ENCODE results near the gene POLH. TPM values are rescaled to one million over a fixed set of nuclear protein-coding genes. Genes with fewer than 3 reads are reported as not detected.
"Not testable (repeated sequence)": the region's sequence is repeated elsewhere in the genome, so short reads cannot be mapped to it uniquely, and the experiment has no call there.

Gene POLH
- total RNA-seq, 4 donors from 2014 or later = 14.8 to 19.5 (median 15.2) TPM

DNA sequence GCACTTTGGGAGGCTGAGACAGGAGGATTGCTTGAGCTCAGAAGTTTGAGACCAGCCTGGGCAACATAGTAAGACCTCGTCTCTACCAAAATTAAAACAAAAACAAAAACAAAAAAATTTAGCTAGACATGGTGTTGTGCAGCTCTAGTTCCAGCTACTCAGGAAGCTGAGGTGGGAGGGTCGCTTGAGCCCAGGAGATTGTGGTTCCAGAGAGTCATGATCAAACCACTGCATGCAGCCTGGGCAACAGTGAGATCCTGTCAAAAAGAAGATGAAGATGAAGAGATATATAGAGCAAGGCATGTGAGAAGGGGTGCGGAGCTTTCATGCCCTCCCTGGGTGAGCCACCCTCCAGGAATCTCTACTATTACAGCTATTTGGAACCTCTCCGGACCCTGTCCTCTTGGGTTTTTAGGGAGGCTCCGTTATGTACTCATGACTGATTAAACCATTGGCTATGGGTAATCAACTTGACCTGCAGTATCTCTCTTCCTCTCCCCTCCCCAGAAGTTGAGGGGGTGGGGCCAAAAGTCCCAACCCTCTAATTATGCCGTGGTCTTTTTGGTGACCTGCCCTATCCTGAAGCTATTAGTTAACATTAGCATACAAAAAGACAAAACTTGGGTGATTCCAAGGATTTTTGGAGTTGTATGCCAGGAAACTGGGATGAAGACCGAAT is 9.0 kb downstream of the POLH start:
- H3K27me3 ChIP-seq = no peaks in the 10 kb centered on the region
- H3K4me3 ChIP-seq (replicated peaks in 1 of 3) = no peak overlapping the region
- intact Hi-C loops (cut with DNase I) = no loop called here
- WGBS, 2 donors = 93% methylated on average over 7 of the region's 7 CpGs
- no peak for TF ChIP-seq POLR2A (IDR thresholded peaks at IDR 0.05)
- TF ChIP-seq, protein P1, sequence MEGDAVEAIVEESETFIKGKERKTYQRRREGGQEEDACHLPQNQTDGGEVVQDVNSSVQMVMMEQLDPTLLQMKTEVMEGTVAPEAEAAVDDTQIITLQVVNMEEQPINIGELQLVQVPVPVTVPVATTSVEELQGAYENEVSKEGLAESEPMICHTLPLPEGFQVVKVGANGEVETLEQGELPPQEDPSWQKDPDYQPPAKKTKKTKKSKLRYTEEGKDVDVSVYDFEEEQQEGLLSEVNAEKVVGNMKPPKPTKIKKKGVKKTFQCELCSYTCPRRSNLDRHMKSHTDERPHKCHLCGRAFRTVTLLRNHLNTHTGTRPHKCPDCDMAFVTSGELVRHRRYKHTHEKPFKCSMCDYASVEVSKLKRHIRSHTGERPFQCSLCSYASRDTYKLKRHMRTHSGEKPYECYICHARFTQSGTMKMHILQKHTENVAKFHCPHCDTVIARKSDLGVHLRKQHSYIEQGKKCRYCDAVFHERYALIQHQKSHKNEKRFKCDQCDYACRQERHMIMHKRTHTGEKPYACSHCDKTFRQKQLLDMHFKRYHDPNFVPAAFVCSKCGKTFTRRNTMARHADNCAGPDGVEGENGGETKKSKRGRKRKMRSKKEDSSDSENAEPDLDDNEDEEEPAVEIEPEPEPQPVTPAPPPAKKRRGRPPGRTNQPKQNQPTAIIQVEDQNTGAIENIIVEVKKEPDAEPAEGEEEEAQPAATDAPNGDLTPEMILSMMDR (IDR thresholded peaks at IDR 0.05) = no peak
- no peaks in the 10 kb centered on the region for H3K4me1 ChIP-seq
- no peak for DNase-seq
- peaks cover 19 to 42% of the 10 kb centered on the region in 2 donors for H3K36me3 ChIP-seq
- H3K27ac ChIP-seq = no peak overlapping the region
- H3K9me3 ChIP-seq = no peaks in the 10 kb centered on the region

DNA sequence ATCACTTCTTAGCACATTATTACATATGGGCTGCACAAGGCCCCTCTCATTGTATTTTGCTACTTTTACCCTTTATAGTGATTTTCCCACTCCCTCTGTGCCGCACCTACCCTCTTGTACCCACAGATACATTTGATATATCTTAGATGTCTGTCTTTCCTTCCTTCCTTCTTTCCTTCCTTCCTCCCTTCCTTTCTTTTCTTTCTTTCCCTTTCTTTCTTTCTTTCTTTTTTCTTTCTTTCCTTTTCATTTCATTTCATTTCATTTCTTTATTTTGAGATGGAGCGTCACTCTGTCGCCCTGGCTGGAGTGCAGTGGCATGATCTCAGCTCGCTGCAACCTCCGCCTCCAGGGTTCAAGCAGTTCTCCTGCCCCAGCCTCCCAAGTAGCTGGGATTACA is 12.2 kb downstream of the POLH start:
- Histone ChIP-seq H3K9me3 (no peaks in the 10 kb centered on the region), H3K36me3 (peaks cover 19 to 40% of the 10 kb centered on the region in 2 donors), H3K4me1 (no peaks in the 10 kb centered on the region), H3K4me3 (replicated peaks in 1 of 3) (no peak overlapping the region), H3K27me3 (no peaks in the 10 kb centered on the region), H3K27ac (no peak overlapping the region)
- WGBS, 2 donors = 96 to 99% methylated on average over 5 of the region's 5 CpGs
- intact Hi-C loops (cut with DNase I) = no loop called here
- DNase-seq = no peak
- no peak for TF ChIP-seq POLR2A (IDR thresholded peaks at IDR 0.05)
- TF ChIP-seq, protein P1 (IDR thresholded peaks at IDR 0.05) = no peak

DNA sequence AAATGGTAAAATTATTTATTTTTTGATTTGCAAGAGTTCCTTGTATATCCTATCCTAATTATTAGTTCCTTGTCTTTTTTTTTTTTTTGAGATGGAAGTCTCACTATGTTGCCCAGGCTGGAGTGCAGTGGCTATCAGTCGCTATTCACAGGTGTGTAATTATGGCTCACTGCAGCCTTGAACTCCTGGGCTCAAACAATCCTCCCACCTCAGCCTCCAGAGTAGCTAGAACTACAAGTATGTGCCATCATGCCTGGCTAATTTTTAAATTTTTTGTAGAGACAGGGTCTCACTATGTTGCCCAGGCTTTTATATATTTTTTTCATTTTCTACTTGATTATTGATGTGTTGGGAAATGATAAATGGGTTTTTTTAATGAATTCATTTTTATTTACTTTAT is 13.6 kb downstream of the POLH start:
- H3K27me3 ChIP-seq; DNase-seq; H3K9me3 ChIP-seq; intact Hi-C loops (cut with DNase I); H3K27ac ChIP-seq; H3K4me1 ChIP-seq; H3K4me3 ChIP-seq (replicated peaks in 1 of 3): not testable (repeated sequence)
- WGBS, 2 donors = 93 to 94% methylated on average over 1 of the region's 1 CpG
- peaks cover 8 to 26% of the 10 kb centered on the region in 2 donors for H3K36me3 ChIP-seq

DNA sequence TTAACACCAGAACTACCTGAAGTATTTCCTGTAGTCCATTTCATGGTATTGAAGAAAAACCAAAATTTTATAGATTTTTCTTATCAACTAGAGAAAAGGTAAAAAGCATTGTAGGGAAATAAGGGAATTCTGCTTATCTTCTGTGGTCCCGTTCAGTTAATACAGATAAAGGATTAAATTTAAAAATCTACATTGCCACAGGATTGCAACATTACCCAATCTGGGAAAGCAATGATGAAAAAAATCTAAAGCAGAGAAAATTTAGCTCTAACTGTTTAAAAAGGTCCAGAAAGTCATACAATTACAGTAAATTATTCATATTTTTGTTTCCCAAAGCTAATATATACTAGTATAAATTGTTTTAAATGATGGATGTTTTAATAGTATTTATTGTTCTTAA is 18.0 kb downstream of the POLH start:
- WGBS, 2 donors = 90 to 95% methylated on average over 1 of the region's 1 CpG
- intact Hi-C loops (cut with DNase I) = no loop called here
- Histone ChIP-seq H3K9me3 (no peaks in the 10 kb centered on the region), H3K36me3 (peaks cover 0 to 4% of the 10 kb centered on the region in 2 donors), H3K4me3 (replicated peaks in 1 of 3) (no peak overlapping the region), H3K4me1 (no peaks in the 10 kb centered on the region), H3K27me3 (no peaks in the 10 kb centered on the region), H3K27ac (no peak overlapping the region)
- no peak for DNase-seq
- TF ChIP-seq, protein P1 (IDR thresholded peaks at IDR 0.05) = no peak
- TF ChIP-seq POLR2A (IDR thresholded peaks at IDR 0.05) = no peak

DNA sequence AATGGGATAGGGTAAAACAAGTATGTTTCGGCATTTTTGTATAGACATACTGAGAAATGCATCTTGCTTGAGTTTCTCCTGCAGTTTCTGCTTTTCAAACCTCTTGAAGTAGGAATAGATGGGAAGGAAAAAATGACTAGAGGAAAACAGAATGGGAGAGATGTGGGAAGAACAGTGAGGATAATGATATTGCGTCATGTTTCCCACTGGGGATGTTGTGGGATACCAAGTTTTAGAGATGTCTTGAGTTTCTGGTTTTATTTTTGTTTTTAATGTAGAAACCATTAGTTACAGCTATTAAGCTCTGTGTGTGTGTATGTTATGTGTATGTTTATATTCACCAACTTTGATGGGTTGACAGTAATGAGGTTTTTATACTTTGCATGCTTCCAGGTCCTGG is 24.6 kb downstream of the POLH start:
- no peaks in the 10 kb centered on the region for H3K9me3 ChIP-seq
- DNase-seq = no peak
- H3K4me1 ChIP-seq = no peaks in the 10 kb centered on the region
- WGBS, 2 donors = 96 to 97% methylated on average over 2 of the region's 2 CpGs
- peaks cover 6 to 25% of the 10 kb centered on the region in 2 donors for H3K36me3 ChIP-seq
- TF ChIP-seq, protein P1 (IDR thresholded peaks at IDR 0.05) = no peak
- TF ChIP-seq POLR2A (IDR thresholded peaks at IDR 0.05) = no peak
- H3K4me3 ChIP-seq (replicated peaks in 1 of 3) = no peak overlapping the region
- no peaks in the 10 kb centered on the region for H3K27me3 ChIP-seq
- no peak overlapping the region for H3K27ac ChIP-seq
- intact Hi-C loops (cut with DNase I) = no loop called here
